Inflammatory macrophage treated with lipopolysaccharide for 4 hours (primary cell): ENCODE measurements around the gene DSCAML1.

Experiments
- DNase-seq: peaks from one replicate; pipeline ENCODE4 v3.0.0-alpha.2; 2020

The DSCAML1 gene

DNA sequence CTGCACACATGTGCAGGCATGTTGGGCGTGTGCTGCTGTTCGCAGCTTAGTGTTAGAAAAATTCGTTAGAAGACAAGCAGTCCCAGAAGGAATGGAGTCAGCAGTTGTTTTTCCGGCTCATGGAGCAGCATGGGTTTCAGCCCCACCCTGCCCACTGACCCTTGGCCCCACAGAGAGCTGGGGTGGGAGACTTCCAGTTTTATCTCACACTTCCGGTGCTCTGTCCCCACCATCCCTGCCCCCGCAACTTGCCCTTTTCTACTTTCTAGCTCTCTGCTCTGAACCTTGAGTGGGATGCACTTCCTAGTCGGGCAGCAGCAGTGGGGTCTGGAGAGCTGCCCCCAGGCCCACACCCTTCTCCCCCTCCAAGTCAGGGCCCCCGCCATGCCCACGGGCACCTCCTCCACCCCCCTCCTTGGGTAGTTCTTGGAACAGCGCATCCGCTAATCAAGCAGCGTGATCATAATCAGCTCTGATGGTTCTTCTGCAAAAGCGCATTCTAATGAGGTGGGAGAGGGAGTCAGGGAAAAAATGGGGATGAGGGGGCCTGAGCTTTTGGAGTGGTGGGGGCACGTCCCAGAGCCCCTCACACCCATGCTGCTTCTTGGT is 285.0 kb downstream of the DSCAML1 start:
- no peak for DNase-seq

DNA sequence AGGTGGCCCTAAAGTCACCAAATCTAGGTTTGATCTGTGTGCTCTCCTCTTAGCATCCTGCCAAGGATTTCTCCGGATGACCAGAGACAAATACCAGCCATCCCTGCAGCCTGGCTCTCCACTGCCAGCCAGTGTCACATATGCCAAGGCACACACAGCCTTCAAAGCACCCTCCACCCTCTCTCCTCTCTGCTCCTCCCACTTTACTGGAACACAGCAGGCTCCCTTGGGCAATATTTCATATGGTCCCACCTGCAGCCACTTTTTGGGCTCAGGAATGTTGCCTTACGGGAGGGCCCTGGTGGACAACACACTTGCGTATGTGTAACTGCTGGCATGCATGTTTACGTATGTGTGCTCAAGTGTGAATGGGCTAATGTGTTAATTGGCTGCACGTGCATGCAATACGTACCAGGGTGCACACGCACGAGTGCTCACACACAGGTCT is 285.5 kb downstream of the DSCAML1 start:
- DNase-seq = no peak

DNA sequence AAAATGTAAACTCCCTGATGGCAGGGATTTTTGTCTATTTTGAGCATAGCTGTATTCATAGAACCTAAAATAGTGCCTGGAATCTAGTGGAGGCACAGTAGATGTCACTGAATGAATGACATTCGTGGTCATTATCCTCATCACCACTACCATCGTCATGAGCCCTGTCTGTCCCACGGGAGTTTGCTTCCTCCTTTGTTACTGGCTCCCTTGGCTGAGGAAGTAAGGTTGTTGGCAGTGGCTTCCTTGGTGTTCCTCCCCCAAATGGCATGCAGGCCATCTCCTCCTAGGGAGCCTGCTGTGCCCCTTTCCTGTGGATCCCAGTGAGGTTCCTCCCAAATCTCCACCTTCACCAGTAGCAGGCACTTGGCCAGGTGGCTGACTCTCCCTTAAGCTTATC is 286.4 kb downstream of the DSCAML1 start:
- peak; percentile 38 for DNase-seq

DNA sequence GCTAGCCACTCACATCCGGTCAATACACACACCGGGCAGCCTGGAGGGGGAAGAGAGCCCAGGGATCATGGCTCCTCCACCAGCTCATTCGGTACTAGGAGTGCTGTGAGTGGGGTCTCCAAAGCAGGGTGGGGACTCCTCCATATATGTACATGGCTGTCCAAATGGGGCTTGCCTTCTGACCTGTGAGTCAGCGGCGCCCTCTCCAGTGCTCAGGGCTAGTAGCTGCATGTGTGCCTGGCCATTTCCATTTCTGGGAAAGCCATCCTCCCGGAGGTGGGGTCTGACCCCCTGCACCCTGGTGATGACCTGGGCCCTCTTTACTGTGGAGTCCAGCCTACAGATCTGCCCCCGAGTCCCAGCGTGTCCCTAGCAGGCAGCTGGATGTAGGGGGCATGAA is 287.5 kb downstream of the DSCAML1 start:
- DNase-seq = no peak

DNA sequence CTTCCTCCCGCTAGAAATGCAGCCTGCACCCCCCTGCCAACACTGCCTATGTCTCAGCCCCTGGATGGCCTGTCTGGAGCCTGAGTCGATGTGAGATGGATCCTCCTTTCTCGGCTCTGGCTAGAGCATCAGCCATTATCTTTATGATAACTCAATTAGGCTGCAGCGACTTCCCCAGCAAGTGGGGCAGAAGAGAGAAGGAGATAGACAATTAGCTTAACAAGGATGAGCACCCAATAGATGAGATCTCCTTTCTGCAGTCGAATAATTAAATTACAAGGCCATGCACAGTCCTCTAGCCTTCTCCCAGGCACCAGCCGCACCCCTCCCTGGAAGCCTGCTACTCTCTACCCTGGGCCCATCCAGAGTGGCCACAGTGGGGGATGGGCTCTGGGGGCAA is 290.0 kb downstream of the DSCAML1 start:
- no peak for DNase-seq

DNA sequence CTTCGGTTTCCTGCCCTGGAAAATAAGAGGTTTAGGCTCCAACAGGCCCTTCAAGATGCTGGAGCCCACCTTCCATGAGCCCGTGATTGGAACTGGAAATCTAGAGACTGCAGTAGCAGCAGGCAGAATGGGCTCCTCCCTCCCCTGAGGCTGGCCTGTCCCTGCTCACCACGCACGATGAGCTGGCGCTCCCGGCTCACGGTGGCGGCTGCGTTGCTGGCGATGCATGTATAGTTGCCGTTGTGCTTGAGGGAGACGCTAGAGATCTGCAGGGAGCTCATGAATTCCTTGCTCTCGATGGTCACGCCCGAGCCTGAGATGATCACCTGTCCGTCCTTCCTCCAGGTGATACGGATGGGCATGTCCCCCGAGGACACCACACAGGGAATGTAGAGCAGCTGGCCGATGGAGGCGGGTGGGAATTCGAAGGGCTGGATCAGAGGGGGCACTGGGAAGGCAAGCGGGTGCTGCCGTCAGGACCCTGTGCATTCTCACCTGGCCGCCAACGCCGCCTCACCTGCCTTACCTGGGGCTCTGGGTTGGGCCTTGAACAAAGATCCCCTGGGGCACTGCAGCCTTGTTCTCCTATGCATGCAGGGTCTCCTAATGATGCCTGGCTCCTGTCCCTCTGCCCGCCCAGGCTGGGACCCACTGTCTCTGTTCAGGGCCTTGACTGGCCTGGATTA is 291.6 kb downstream of the DSCAML1 start:
- no peak for DNase-seq

DNA sequence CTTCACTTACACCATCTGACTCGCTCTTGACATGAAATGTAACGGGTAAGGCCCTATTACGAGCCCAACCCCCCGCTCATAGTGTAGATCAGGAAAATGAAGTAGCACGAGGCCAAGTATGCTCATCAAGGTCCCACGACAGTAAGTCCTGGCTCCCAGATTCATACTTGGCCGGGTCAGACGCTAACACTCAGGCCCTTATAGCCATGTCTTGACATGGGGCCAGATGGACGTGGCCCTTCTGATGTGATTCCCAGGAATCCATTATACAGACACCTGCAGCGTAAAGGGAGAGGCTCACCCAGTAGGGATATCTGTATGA is 294.3 kb downstream of the DSCAML1 start:
- no peak for DNase-seq

DNA sequence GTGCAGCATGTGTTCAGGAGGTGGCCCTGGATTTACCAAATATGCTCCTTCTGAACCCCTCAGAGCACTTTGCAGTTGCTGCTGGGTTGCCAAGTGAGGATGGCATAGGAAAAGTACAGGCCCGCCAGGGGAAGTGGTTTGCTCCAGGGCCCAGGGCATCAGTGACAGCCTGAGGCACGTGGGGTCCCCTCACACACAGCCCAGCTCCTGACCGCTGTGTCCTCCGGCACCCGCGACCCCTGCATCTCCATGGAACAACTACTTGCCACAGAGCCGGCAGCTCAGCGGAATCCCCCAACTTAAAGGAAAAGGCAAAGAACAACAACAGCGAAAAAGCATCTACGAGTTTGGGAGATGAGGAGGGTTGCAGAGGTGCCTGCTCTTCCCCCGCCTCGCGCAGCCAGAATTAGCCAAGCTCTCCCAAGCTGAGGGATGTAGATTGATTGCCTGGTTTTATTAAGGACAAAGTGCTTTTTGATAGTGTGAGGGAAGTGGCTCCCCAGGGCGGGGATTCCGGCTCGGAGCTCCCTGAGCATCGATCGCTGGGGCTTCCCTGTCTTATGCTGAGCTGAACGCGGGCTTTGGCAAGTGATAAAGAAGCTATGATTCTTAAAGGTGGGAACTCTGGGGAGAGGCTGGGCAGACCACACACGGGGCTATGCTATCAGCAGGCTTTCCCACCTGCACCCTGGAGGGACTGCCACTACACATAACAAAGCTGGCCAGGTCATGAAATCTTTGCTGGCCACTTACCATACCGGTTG is 294.8 kb downstream of the DSCAML1 start:
- no peak for DNase-seq

DNA sequence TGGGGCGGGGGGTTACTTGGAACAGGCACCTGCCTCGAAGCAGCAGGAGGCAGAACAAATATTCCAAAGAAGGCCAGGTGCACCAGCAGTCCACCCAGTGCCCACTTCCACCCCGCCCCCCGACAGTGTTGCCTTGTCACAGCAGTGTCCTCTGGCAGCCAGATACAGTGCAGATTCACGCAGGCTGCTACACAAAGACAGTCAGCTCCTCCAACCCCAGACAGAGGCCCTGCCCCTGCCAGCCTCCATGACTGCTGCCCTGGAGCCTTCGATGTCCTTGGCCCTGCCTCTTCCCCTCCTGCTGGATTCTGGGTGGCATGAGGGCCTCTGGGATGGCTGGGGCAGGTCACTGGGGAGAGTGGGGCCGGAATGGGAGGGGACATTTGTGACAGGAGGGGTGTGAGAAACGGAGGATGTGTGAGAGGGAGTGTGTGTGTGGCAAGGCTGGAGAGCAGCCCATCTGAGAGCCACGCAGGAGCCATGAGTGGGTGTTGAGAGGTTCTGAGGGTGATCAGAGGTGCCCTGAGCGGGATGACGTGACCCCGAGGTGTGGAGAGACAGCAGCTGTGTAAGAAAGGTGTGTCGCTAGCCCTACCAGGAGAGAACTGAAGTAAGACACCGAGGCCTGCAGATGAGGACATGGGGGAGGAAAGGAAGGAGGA is 295.6 kb downstream of the DSCAML1 start:
- no peak for DNase-seq

DNA sequence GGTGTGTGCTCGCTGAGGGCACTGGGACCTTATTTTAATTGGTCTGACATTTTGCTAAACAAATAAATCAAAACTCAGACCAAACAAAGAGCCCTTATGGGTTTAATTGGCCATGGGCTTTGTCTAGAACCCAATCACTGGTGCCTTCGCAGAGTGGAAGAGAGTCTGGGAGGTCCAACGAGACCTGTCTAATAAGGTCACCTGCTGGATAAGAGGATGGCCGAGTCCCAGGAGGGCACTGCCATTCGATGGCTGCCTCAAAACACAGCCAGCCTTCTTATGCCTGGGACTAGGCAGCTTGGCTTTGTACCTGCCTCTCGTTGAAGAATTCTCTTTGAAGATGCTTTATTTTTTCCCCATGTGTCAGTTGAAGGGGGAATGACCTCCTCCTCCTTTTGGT is 298.2 kb downstream of the DSCAML1 start:
- DNase-seq = no peak

DNA sequence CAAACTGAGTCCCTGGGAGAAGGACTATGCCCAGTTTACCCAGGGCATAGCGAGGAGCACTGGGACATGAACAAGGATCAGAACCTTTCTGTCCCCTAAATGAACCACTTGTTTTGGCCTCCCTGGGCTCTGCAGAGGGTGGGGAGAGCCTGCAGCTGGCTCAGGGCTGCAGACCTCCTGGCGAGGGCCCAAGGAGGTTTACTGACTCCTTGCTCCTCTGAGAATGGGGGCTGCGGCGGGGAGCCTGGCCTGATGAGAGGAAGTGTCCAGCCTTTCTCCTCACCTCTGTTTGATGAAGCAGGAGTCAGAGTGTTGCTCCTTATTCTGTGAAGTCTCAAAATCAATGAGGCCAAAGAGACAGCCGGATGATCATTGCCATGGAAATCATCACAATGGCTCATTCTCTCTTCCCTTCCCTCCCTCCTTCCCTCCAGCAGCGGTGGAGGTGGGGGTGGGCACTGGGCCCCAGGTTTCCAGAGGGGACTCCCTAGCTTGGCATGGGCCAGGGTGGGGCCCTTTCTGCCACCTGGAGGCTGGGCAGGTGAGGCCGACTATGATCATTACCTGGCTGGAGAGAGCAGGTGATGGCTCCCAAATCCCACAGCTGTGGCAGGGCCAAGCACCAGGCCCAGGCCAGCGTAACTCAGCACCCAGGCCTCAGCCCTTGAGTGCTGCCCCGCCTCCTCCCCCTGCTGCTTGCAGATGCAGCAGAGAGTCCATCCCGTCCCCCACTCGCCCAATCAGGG is 299.6 kb downstream of the DSCAML1 start:
- DNase-seq = no peak

DNA sequence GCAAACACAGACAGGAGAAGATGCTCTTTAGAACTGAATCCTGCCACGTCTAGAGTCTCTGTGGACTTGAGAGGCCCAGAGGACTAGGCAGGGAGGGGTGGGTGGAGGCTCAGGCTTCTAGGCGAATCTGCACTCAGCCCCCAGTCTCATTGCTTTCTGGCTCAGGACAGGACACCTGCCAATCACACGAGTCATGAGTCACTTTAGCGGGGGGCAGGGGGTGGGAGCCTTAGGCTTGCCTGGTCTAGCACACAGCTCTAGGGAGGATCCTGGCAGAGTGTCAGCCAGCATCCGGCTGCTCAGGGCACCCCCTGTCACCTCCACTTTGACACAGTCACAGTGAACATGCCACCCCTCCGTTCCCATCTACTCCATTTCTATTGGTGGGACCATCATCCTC is 301.7 kb downstream of the DSCAML1 start:
- DNase-seq = no peak

DNA sequence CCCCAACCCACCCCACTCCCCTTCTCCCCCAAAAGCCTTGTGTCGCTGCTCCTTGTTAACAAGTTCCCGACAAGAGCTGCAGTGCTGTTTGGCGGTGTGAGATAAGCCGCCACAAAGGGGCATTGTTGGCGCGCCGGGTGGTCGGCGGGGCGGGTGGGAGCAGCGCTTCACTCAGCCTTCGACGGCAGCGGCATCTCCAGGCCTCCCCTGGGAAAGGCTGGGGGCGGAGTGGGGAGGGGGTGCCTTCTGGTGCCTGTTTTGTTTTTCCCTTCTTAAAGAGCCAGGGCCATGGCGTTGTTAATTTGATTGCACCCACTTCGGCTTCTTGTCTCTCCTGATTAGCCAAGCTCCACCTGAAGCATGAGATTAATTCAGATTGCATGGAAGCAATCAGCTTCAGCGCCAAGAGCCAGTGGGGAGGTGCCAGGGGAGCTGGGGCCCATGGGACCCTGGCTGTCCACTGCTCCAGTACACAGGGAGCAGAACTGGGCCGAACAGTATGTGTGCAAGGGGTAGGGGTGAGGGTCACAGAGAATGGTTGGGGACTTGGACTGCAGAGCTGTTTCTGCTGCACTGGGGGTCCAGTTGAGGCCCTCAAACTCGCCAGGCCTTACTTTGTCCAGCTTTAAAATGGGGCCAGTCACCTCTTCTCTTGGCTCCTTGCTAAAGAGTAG is 304.3 kb downstream of the DSCAML1 start:
- DNase-seq = no peak

DNA sequence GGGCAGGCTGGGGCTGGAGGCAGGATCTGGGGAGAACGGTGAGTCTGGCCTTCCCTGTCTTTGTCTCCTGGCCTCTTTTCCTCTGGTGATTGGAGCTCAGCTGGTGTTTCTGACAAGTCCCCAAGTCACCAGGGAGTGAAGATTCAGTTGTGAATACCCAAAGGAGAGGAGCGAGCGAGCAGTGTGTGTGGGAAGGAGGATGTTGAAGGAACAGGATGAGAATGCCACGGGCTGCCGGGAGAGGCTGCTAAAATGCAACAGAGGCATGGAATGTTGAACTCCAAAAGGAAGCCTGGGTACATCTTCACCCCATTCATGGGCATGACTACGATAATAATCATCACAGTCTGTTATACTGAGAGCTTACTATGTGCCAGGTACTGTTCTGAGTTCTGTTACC is 306.1 kb downstream of the DSCAML1 start:
- no peak for DNase-seq

DNA sequence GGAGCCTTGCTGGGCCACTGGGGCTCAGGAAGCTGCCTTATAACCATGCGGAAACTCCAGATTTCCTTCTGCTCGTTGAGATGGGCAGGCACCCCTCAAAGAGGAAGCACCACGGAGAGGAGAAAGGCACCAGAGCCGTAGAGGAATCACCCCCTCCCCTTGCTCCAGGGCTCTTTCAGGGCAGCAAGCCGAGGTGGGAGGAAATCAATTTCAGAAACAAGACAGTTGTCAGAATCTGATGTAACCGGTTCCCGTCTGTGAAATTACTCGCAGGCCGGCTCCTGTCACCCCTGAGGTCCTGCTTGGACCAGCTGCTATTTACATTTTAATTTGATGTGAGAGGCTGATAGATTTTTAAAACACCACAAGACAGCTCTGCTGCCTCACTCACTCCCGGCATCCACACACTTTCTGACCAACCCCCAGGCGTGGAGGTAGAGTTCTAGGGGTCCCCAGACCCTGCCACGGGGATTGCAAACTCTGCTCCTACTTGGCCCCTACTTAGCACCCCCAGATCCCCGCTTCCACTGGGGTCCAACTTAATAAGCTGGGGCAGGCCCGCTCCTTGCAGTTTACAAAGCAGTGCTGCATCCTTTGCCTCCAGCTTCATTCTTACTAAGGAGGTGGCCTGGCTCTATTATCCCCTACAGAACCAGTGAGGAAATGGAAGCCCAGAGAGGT is 306.9 kb downstream of the DSCAML1 start:
- peak; percentile 7 for DNase-seq

DNA sequence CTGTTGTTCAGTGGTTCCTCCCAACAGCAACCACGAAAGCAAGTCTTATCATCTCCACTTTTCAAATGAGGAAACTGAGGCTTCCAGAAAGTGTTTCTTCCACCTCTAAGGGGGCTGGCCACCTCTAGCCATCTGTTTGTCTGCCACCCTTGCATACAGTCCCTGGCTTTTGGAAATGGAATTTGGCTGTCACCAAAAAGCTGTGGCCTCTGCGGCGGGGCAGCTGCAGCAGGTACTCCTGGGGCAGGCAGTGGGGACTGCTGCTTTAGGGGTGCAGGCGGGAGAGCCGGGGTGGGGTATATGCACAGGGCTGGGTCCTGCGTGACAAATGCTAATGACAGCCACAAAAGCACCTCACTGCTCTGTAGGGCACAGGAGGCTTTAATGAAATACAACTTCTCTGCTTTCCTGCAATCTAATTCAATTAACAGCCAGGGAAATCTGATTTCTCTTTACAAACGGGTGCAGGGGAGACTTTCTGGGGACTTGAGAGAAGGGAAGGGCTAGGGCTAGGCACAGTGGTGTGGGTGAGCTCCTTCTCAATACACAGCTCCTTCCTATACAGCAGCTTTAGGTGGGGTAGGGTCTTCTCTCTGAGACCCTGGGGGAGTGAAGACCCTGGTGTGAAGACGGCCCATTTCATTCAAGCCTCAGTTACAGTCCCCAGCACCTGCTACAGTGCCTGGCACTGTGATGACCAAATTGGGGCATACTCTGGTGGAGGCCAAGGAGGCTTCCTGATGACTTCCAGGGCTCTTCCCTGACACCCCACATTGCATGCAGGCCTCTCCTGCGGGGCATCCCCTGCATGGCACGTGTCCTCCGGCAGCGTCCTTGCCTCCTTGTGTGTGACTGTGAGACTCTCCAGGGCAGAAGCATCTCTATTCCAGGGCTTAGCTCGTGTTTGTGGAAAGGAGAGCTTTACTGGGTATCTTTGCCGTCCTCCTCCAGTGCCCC is 307.7 kb downstream of the DSCAML1 start:
- no peak for DNase-seq

DNA sequence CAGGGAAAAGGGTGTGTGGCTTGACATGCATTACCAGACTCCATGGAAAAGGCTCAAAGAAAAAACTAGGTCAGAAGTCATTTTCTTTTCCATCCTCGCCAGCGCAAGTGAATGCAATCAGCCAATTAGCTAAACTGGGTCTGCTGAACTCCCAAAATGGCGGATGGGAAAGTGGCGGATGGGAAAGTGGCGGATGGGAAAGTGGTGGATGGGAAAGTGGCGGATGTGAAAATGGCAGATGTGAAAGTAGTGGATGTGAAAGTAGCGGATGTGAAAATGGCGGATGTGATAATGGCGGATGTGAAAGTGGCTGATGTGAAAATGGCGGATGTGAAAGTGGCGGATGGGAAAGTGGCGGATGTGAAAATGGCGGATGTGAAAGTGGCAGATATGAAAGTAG is 311.0 kb downstream of the DSCAML1 start:
- no peak for DNase-seq

DNA sequence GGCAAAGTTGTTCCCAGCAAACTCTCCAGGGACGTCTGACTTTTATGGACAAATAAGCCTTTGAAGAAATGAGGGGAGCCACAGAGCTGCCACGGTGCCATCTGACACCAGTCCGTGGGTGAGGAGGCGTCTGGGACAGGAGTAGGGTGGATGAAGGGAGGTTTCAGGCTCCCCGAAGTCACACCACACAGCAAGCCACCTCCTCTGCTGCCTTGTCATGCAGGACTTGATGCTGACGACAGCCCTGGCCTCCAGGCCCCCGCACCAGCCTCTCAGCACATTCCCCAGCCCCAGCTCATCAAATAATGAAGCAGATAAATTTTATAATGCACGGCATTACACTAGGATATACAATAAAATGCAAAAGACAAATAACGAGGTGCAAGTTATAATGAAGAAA is 312.9 kb downstream of the DSCAML1 start:
- DNase-seq = no peak

DNA sequence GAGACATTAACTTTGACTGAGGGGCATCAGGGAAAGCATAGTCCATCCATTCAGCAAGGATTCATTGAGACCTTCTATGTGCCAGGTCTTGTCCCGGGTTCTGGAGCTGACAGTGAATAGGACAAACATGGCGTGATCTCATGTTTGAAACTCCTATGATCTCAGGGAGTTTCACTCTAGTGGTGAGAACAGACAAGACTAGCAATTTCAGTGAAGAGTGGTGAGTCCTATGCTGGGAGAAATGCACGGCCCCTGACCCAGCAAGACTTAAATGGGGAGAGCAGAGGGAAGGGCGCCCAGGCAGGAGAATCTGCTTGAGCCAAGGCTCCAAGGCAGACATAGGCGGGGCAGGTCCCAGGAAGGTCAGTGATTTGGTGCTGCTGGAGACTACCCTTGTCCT is 313.6 kb downstream of the DSCAML1 start:
- DNase-seq = no peak

DNA sequence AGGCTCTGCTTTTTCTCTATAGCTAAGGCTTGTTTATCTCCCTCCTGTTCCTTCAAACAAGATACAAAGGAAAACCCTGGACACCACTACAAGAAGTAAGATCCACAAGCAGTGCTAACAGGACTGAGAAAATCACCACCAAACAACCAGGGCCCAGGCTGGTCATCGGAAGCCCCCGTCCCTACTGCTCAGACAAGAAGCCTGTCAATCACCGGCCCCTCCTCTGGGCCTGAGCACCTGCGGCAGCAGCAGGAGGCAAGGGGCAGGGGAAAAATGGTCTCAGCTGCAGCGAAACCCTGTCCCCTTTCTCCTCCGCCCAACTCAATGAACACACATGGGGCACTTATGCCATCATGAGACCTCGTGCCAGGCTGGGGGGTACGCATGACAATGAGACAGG is 314.1 kb downstream of the DSCAML1 start:
- no peak for DNase-seq

DNA sequence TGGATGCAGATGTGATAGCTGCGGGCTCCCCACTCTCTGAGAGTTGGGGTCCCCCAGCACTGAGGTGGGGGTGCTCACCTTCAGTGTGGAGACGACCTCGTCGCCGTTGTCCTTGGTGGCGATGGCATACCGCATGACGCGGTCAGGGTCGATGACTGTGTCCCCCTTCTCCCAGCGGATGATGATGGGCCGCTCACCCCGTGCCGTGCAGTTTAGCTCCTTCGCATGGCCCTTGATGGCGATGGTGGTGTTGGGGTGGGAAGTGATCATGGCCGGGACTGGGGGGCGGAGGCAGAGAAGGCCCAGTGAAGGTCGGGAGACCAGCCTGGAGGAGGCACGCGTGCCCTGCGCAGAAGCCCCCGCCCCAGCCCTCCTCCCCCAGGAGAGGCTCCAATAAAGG is 315.1 kb downstream of the DSCAML1 start:
- DNase-seq = no peak
